Measurements from ENCODE around the gene AADACL4.
"Not testable (repeated sequence)": the region's sequence is repeated elsewhere in the genome, so short reads cannot be mapped to it uniquely, and the experiment has no call there.

The AADACL4 gene

DNA sequence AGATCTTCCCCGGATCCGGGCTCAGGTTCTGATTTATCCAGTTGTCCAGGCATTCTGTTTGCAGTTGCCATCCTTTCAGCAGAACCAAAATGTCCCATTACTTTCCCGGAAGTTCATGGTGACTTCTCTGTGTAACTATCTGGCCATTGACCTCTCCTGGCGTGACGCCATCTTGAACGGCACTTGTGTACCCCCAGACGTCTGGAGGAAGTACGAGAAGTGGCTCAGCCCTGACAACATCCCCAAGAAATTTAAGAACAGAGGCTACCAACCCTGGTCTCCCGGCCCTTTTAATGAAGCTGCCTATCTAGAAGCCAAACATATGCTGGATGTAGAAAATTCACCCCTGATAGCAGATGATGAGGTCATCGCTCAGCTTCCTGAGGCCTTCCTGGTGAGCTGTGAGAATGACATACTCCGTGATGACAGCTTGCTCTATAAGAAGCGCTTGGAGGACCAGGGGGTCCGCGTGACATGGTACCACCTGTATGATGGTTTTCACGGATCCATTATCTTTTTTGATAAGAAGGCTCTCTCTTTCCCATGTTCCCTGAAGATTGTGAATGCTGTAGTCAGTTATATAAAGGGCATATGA is 22.4 kb downstream of the AADACL4 start:
- peaks cover 7% of the 10 kb centered on the region for H3K9me3 ChIP-seq (ENCODE audit: low read length)
- H3K9ac ChIP-seq (ENCODE audit: low read length), result no peak overlapping the region
- no peaks in the 10 kb centered on the region for H3K4me1 ChIP-seq (ENCODE audit: insufficient read depth, low read length)
- no peaks in the 10 kb centered on the region for H3K36me3 ChIP-seq (ENCODE audit: insufficient read depth, low read length)
- H3K27ac ChIP-seq (ENCODE audit: low read depth, low read length), result no peak overlapping the region
- no peak overlapping the region for H3K4me3 ChIP-seq (ENCODE audit: low read depth in 1 of 2, low read length in 2 of 2)
- H3K27me3 ChIP-seq (ENCODE audit: control insufficient read depth in 1 of 2, insufficient read depth in 2 of 2, low read length in 2 of 2), result no peaks in the 10 kb centered on the region

DNA sequence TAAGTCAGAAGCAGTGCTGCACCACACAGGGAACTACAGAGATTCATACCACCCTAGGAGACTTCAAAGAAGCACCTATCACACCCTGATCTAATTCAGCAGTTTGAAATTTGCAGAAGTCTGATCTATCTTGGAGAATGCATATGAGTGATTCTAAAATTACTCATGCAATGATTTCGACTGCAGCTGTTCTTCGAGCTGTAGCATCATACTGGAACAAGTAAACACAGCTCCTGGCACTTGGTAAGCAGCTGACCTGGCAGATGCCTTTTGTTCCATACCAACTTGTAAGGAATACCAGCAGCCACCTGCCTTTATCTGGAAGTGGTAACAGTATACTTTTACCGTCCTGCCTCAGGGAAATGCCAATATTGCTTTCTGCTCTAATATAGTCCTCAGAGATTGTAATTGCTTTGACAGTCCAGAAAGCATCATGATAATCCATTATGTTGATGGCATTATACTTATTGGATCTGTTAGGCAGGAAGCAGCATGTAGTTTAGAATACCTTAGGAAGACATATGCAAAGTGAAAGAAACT is 25.7 kb downstream of the AADACL4 start:
- Histone ChIP-seq H3K4me1 (ENCODE audit: insufficient read depth, low read length) (no peaks in the 10 kb centered on the region), H3K27me3 (ENCODE audit: control insufficient read depth in 1 of 2, insufficient read depth in 2 of 2, low read length in 2 of 2) (no peaks in the 10 kb centered on the region), H3K36me3 (ENCODE audit: insufficient read depth, low read length) (no peaks in the 10 kb centered on the region), H3K4me3 (ENCODE audit: low read depth in 1 of 2, low read length in 2 of 2) (no peak overlapping the region), H3K9me3 (ENCODE audit: low read length) (no peaks in the 10 kb centered on the region), H3K9ac (ENCODE audit: low read length) (no peak overlapping the region), H3K27ac (ENCODE audit: low read depth, low read length) (no peak overlapping the region)

DNA sequence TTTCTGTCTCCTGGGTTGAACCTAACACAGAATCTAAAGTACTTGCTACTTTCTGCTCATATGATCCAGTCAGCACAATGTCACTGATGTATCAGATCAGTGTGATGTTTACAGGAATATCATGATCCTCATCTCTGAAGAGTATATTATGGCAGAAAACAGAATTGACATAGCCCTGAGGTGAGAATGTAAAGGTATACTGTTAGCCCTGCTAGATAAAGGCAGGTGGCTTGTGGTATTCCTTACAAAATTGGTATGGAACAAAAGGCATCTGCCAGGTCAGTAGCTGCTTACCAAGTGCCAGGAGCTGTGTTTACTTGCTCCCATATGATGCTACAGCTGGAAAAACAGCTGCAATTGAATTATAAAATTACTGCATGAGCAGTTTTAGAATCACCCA is 30.5 kb downstream of the AADACL4 start:
- no peak overlapping the region for H3K9ac ChIP-seq (ENCODE audit: low read length)
- no peaks in the 10 kb centered on the region for H3K36me3 ChIP-seq (ENCODE audit: insufficient read depth, low read length)
- H3K9me3 ChIP-seq (ENCODE audit: low read length), result no peaks in the 10 kb centered on the region
- H3K4me3 ChIP-seq (ENCODE audit: low read depth in 1 of 2, low read length in 2 of 2), result no peak overlapping the region
- no peaks in the 10 kb centered on the region for H3K27me3 ChIP-seq (ENCODE audit: control insufficient read depth in 1 of 2, insufficient read depth in 2 of 2, low read length in 2 of 2)
- H3K4me1 ChIP-seq (ENCODE audit: insufficient read depth, low read length), result no peaks in the 10 kb centered on the region
- no peak overlapping the region for H3K27ac ChIP-seq (ENCODE audit: low read depth, low read length)

- not testable (repeated sequence) for H3K9ac ChIP-seq (ENCODE audit: low read length); H3K4me3 ChIP-seq (ENCODE audit: low read depth in 1 of 2, low read length in 2 of 2); H3K9me3 ChIP-seq (ENCODE audit: low read length); H3K27me3 ChIP-seq (ENCODE audit: control insufficient read depth in 1 of 2, insufficient read depth in 2 of 2, low read length in 2 of 2); H3K4me1 ChIP-seq (ENCODE audit: insufficient read depth, low read length); H3K36me3 ChIP-seq (ENCODE audit: insufficient read depth, low read length); H3K27ac ChIP-seq (ENCODE audit: low read depth, low read length)
Measured at GRCh38 chr1:12676122-12676521, 32.2 kb downstream of the AADACL4 start.

GRCh38 chr1:12677565-12677964 is 33.7 kb downstream of the AADACL4 start:
- Histone ChIP-seq H3K27ac (ENCODE audit: low read depth, low read length) (no peak overlapping the region), H3K27me3 (ENCODE audit: control insufficient read depth in 1 of 2, insufficient read depth in 2 of 2, low read length in 2 of 2) (no peaks in the 10 kb centered on the region), H3K4me1 (ENCODE audit: insufficient read depth, low read length) (no peaks in the 10 kb centered on the region), H3K9me3 (ENCODE audit: low read length) (no peaks in the 10 kb centered on the region), H3K36me3 (ENCODE audit: insufficient read depth, low read length) (no peaks in the 10 kb centered on the region), H3K9ac (ENCODE audit: low read length) (no peak overlapping the region), H3K4me3 (ENCODE audit: low read depth in 1 of 2, low read length in 2 of 2) (no peak overlapping the region)

GRCh38 chr1:12678350-12678749 is 34.5 kb downstream of the AADACL4 start:
- no peaks in the 10 kb centered on the region for H3K9me3 ChIP-seq (ENCODE audit: low read length)
- H3K4me1 ChIP-seq (ENCODE audit: insufficient read depth, low read length), result no peaks in the 10 kb centered on the region
- no peaks in the 10 kb centered on the region for H3K36me3 ChIP-seq (ENCODE audit: insufficient read depth, low read length)
- no peak overlapping the region for H3K4me3 ChIP-seq (ENCODE audit: low read depth in 1 of 2, low read length in 2 of 2)
- H3K27ac ChIP-seq (ENCODE audit: low read depth, low read length), result no peak overlapping the region
- no peak overlapping the region for H3K9ac ChIP-seq (ENCODE audit: low read length)
- no peaks in the 10 kb centered on the region for H3K27me3 ChIP-seq (ENCODE audit: control insufficient read depth in 1 of 2, insufficient read depth in 2 of 2, low read length in 2 of 2)

DNA sequence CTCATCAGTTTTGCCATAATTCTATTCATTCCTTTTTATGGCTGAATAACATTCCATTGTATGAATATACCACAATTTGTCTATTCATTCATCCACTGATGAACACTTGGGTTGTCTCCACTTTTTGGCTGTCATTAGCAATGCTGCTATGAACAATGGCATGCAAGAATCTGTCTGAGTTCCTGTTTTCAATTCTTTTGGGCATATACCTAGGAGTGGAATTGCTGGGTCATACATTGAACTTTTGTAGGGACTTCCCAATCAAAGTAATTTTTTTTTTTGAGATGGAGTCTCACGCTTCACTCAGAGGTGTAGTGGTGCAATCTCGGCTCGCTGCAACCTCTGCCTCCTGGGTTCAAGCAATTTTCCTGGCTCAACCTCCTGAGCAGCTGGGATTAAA is 34.9 kb downstream of the AADACL4 start:
- Histone ChIP-seq H3K4me3 (ENCODE audit: low read depth in 1 of 2, low read length in 2 of 2) (no peak overlapping the region), H3K9me3 (ENCODE audit: low read length) (no peaks in the 10 kb centered on the region), H3K4me1 (ENCODE audit: insufficient read depth, low read length) (no peaks in the 10 kb centered on the region), H3K27me3 (ENCODE audit: control insufficient read depth in 1 of 2, insufficient read depth in 2 of 2, low read length in 2 of 2) (no peaks in the 10 kb centered on the region), H3K27ac (ENCODE audit: low read depth, low read length) (no peak overlapping the region), H3K9ac (ENCODE audit: low read length) (no peak overlapping the region), H3K36me3 (ENCODE audit: insufficient read depth, low read length) (no peaks in the 10 kb centered on the region)

- H3K27ac ChIP-seq (ENCODE audit: low read depth, low read length), result no peak overlapping the region
- H3K4me1 ChIP-seq (ENCODE audit: insufficient read depth, low read length), result no peaks in the 10 kb centered on the region
- H3K9me3 ChIP-seq (ENCODE audit: low read length), result no peaks in the 10 kb centered on the region
- H3K36me3 ChIP-seq (ENCODE audit: insufficient read depth, low read length), result no peaks in the 10 kb centered on the region
- no peaks in the 10 kb centered on the region for H3K27me3 ChIP-seq (ENCODE audit: control insufficient read depth in 1 of 2, insufficient read depth in 2 of 2, low read length in 2 of 2)
- no peak overlapping the region for H3K4me3 ChIP-seq (ENCODE audit: low read depth in 1 of 2, low read length in 2 of 2)
- H3K9ac ChIP-seq (ENCODE audit: low read length), result no peak overlapping the region
Measured at GRCh38 chr1:12690156-12690555, 46.3 kb downstream of the AADACL4 start.

DNA sequence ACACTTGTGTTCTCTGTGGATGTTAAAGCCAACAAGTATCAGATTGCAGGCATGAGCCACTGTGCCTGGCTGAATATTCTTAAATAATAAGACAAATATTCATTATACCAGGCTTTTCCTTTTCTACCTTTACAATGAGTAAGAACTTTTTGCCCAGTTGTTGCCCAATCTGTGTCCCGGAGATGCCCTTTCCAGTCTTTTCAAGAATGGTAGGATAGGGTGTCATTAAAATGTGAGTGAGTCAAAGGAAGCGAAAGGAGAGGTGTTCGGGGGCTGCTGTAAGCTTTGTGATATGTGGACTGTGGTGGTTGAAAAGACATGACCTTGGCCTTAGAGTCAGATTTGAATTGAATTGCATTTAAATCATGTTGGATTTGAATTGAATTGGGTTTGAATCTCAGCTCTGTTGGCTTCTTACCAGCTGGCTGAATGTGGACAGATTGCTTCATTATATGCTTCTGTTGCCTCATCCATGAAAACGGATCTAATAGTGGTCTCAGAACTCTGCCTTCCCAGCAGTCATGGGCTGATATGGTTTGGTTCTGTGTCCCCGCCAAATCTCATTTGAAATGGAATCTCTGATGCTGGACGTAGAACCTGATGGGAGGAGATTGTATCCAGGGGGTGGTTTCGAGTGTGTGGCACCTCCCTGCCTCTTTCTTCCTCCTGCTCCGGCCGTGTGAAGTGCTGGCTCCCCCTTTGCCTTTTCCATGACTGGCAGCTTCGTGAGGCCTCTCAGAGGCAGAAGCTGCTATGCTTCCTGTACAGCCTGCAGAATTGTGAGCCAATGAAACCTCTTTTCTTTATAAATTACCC is 49.3 kb downstream of the AADACL4 start:
- H3K4me1 ChIP-seq (ENCODE audit: insufficient read depth, low read length), result no peaks in the 10 kb centered on the region
- no peaks in the 10 kb centered on the region for H3K36me3 ChIP-seq (ENCODE audit: insufficient read depth, low read length)
- no peaks in the 10 kb centered on the region for H3K27me3 ChIP-seq (ENCODE audit: control insufficient read depth in 1 of 2, insufficient read depth in 2 of 2, low read length in 2 of 2)
- no peak overlapping the region for H3K27ac ChIP-seq (ENCODE audit: low read depth, low read length)
- no peak overlapping the region for H3K9ac ChIP-seq (ENCODE audit: low read length)
- H3K9me3 ChIP-seq (ENCODE audit: low read length), result no peaks in the 10 kb centered on the region
- H3K4me3 ChIP-seq (ENCODE audit: low read depth in 1 of 2, low read length in 2 of 2), result no peak overlapping the region

GRCh38 chr1:12696658-12697057 is 52.8 kb downstream of the AADACL4 start:
- Histone ChIP-seq H3K4me1 (ENCODE audit: insufficient read depth, low read length) (no peaks in the 10 kb centered on the region), H3K4me3 (ENCODE audit: low read depth in 1 of 2, low read length in 2 of 2) (no peak overlapping the region), H3K36me3 (ENCODE audit: insufficient read depth, low read length) (no peaks in the 10 kb centered on the region), H3K27me3 (ENCODE audit: control insufficient read depth in 1 of 2, insufficient read depth in 2 of 2, low read length in 2 of 2) (no peaks in the 10 kb centered on the region), H3K9me3 (ENCODE audit: low read length) (no peaks in the 10 kb centered on the region), H3K9ac (ENCODE audit: low read length) (no peak overlapping the region), H3K27ac (ENCODE audit: low read depth, low read length) (no peak overlapping the region)

DNA sequence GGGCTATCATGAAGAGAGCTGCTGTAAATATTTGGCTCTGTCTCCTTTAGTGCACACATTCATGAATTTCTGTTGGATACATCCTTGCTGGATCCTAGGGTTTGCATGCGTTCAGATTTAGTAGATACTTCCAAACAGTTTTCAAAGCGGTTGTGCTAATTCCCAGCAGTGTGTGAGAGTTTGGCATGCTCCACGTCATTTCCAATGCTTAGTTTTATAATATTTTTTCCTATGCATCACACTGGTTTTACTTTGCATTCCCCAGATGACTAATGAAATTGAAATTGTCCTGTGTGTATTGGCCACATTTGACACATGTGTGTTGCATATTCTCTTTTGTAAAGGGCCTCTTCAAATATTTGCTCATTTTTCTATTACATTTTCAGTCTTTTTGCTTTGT is 53.5 kb downstream of the AADACL4 start:
- Histone ChIP-seq H3K27ac (ENCODE audit: low read depth, low read length) (no peak overlapping the region), H3K9me3 (ENCODE audit: low read length) (no peaks in the 10 kb centered on the region), H3K27me3 (ENCODE audit: control insufficient read depth in 1 of 2, insufficient read depth in 2 of 2, low read length in 2 of 2) (no peaks in the 10 kb centered on the region), H3K36me3 (ENCODE audit: insufficient read depth, low read length) (no peaks in the 10 kb centered on the region), H3K4me3 (ENCODE audit: low read depth in 1 of 2, low read length in 2 of 2) (no peak overlapping the region), H3K9ac (ENCODE audit: low read length) (no peak overlapping the region), H3K4me1 (ENCODE audit: insufficient read depth, low read length) (no peaks in the 10 kb centered on the region)
